COLO668 (cell line): ENCODE results near the gene THADA.

Experiments
- DNase-seq: peaks from one replicate; lab custom pipeline; 2025; ENCODE audit not compliant: unreplicated experiment; lab: John Stamatoyannopoulos, UW

The THADA gene

DNA sequence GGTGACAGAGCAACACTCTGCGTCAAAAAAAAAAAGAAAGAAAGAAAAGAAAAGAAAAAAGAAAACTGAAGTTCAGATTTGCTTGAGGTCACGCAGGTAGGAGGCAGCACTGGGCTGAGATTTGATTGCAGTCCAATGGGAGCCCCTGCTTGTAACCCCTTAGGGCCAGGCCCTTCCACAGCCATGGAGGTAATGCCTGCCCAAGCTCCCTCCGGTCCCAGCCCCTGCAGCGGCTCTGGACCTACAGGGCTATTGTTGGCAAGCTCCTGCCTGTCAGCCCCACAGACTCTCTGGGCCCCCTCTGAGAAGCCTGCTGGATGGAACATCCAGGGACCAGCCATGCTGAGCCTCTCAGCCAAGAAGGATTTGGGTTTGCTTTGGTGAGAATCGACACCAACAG is 381.6 kb downstream of the THADA start:
- DNase-seq: no peak

DNA sequence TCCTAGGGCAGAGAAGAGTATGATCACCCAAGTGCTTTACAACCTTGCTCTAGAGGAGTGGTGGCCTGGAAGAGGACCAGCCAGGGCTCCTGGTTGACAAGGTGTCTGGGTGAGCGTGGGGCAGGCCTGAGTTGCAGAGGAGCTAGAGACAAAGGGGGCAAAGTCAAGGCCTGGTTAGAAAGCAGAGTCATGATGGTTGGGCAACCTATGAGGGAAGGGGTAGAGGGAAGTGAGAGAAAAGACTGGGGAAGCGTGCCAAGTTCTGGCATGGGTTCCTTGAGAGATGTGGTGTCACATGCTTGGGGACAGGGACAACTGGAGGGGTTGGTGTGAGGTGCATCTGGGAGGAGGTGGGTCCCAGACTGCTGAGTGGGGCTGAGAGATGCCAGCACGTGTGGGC is 382.9 kb downstream of the THADA start:
- no peak for DNase-seq

DNA sequence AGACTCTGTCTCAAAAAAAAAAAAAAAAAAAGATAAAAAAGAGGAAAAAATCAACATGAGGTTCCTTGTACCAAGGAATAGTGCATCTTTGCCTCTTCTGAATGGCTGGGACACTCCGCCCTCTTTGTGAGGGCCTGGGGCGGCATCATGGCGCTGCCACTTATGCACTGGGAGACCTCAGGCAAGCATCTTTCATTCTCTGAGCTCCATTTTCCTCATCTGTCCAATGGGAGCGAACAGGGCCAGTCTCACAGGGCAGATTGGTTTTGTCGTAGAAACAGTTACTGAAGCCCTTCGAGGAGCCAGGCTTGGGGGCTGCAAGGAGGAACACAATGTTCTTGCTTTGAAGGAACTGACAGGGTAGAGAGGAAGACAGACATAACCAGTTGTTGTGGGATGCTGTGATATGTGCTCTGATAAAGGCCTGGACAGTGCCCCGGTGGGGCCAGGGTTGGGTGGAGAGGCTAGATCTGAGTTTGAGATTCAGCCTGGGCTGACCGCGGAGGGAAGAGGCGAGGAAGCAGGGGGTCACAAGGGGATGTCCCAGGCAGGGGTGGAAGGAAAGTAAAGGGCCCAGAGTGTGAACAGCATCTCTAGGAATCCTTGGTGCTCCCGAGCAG is 383.5 kb downstream of the THADA start:
- DNase-seq: no peak

DNA sequence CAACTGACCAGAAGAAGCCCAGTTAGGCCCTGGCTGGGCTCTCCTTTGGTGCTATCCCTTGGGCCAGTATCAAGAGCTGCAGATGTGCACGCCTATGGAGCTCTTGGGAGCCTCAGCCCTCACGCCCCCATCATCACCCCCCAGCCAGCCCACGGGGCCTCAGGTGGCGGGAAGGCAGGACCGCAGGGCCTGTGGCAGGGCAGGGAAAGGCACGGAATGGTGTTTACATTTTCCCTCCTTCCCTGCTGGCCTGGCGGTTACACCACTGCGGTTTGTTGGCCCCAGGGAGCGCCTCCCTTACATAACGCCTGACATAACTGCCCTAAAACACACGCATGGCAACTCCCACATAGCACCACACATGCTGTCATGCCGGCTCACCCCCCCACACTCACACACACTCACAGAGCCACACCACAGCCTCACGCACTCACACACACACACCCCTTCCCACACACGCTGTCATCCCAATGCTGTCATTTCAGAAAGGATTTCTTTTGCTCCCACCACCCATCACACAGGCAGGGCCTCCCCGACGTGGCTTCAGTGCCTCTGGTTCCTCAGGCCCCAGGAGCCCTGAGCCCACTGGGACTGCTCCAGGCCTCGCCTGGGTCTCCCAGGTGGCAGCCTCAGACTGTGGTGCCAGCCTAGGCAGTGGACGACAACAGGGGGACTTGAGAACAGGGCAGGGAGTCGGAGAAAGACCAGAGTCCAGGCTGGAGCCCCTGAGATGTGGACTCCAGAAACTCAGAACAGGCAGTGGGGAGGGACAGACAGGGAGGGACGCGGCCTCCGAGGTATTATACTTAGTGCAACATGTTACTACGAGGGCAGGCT is 385.2 kb downstream of the THADA start:
- DNase-seq: peak; percentile 44

DNA sequence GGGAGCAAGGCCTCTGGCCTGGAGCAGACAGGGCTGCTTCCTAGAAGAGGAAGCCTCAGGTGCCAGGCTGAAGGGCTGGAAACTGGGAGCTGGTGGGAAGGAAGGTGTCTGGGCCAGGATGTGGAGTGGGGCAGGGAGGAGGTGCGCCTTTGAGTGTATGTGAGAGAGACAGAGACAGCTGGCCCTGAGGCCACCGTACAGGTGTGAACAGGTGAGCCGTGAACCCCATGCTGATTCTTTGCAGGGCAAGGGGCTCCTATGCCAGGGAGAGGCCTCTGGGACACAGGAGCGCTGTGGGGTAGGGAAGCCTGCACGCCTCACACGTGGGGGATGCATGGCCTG is 385.7 kb downstream of the THADA start:
- DNase-seq: peak; percentile 31

DNA sequence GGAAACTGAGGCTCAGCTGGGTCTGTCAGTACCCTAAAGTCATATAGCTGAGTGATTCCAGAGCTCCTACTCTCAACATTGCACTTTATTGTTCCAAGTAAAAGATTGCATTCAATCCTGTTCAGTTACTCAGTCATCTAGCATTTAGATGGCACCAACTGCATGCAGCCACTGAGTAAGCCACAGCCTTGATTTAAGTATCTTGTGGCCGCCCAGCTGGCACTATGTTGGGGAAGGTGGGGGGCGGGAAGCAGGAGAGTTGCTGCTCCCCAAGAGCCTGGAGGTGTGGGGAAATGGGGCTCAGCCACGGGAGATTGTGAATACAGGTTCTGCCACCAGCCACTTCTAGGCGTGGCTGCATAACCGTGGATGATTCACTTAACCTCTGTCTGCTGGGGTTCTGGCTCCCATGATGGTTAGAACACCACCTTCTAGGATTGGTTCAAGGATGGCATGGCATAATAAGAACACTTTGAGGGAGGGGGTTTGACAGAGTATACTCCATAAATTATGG is 386.6 kb downstream of the THADA start:
- DNase-seq: no peak

DNA sequence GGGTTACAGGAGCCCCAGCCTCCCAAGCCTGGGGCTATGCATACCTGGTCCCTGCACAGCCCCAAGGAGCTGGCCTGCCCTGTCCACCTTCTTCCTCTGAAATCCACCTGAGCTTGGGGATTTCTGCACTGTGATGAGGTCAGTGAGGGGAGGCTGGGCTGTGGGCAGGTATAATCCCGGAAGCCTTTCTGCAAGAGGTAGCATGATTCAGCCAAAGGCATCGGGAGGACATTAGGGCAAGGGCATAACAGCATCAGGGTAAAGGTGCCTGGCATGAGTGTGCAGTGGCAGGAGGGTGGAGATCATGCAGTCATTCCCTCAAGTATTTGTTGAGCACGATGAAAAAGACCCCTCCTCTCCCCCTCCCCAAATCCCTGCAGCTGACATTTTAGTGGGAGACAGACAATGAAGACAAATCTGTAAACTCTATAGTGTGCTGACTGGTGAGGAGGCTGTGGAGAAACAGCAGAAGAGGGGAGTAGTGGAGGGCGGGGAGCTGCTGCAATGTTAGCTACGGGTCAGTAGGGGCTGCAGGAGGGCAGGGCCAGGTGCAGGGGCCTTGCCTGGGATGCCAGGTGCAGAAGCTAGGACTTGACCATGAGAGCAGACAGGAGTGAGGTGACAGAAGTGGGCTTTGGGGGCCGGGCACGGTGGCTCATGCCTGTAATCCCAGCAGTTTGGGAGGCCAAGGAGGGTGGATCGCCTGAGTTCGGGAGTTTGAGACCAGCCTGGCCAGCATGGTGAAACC is 388.1 kb downstream of the THADA start:
- no peak for DNase-seq

DNA sequence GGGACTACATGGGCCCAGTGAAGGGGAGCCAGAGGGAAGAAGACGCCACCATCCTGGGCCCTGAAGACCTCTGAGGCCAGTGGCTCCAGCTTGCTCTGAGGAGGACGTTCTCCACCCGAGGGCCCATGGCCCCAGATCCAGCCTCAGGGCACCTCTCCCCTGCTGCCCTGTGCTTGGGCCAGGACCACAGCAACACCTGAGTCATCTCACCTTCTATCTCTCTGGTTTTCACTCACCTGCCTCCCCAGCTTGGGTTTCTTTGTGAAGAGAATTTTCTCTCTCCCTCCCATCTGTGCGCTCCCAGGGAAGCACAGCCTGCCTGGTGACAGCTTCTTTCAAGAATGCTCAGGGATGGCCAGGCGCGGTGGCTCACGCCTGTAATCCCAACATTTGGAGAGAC is 389.2 kb downstream of the THADA start:
- no peak for DNase-seq

DNA sequence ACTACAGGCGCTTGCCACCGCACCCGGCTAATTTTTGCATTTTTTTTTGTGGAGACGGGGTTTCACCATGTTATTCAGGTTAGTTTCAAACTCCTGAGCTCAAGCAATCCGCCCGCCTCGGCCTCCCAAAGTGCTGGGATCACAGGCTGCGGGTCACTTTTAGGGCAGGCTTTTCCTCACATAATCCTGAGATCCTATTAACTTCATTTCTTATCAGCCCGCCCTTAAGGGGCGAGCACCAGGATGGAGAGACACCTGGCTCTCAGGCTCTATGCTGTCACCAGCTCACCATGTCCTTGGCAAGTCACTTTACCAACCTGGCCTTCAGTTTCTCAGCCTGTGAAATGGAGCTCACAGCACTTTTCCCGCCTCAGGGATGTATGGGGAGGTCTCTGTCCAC is 392.5 kb downstream of the THADA start:
- no peak for DNase-seq

DNA sequence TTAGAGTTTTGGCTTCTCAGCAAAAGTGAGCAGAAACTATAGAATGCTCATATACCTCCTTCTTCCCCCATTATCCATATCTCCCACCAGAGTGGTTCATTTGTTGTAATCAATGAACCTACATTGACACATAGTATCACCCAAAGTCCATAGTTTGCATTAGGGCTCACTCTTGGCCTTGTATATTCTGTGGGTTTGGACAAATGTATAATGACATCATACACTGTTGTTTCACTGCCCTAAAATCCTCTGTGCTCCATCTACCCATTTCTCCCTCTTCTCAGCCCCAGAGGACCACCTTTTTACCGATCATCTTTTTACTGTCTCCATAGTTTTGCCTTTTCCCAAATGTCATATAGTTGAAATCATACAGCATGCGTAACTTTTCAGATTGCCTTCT is 393.5 kb downstream of the THADA start:
- no peak for DNase-seq

DNA sequence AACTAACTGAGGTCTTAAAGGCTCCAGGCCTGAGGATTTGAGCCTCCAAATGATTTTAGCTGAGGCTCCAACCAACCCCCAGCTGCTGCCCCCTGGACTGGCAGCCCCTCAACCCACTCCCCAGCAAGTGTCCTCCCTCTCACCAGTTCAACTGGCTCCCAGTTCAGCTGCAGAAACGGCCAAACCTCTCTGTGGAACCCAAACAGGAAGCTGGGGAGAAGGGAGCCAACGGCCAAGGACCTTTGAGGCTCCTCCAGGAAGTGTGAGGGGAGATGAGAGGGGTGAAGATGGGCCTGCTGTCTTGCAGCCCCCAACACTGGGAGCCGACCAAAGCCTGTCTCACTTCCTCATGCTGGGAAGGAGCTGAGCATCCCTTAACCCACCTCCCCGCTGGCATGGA is 394.3 kb downstream of the THADA start:
- no peak for DNase-seq

DNA sequence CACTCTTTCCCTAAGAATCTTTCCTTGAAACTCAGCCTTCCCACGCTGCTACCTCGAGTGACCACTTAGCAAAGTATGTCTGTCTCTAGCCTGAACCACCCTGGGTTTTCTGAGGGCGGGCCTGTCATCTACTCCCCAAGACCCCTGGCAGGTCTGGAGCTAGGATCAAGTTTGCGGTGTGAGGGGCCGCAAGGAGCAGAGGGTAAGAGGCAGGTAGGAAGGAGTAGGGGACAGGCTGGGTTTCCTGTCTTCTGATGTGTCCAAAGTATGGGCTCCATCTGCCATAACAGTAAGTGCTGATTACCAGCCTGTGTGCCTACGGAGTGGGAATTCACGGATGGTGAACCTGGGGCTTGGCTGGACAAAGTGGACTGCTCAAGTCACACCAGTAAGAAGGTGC is 394.8 kb downstream of the THADA start:
- no peak for DNase-seq

DNA sequence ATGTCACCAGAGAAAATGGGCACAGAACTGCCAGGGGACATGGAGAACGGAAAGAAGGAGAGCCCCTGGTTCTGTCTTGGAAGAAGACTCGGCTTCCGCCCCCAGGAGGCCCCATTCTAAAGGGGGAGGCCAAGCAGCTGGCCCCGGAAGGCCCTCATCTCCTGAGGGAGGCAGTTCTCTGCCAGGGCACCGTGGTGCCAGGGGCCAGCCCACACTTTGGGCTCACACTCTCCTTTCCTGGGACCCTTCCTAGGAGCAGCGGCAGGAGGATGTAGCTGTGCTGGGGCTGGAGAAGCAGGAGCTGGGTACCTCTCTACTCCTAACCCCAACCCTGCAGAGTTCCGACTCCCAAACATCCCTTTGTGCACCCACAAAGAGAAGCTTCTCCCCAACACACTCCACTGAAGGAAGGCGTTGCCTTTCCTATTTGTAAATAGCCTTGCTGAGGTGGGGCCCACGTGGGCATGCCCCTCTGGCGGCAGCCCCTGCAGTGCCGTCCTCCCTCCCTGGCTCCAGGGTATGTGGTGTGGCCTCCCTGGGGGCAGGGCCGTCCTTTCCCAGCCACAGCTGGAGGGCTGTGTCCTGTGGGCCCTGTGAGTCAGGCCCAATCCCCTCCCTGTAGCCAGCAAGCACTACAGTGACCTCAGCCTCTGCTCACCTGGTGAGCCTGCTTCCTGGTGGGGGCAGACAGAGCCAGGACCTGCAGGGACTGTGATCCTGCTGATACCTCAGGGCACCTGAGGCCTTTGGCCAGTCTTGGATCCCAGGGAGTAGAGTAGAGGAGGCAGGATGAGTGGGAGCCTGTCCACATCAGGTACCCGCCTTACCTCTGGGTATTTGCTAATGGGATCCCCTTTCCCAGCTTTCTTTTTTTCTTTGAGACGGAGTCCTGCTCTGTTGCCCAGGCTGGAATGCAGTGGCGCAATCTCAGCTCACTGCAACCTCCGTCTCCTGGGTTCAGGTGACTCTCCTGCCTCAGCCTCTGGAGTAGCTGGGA is 396.0 kb downstream of the THADA start:
- DNase-seq: peak; percentile 55

DNA sequence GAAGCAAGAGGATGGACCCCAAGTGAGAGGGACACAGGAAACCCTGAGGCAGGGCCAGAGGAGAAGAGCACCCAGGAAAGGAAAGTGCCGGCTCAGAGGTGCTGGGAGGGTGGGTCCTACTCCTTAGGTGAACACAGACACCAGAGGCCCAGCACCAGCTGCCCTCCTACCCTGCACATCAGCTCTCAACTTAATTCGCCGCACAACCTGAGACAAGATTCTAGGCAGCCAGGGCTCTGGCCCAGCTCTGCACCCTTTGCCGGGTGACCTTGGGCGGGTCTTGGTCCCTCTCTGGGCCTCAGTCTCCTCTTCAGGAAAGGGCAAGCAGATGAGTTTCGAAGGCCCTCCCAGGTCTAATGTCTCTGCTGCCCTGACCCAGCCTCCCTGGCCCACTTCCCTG is 397.6 kb downstream of the THADA start:
- DNase-seq: no peak

DNA sequence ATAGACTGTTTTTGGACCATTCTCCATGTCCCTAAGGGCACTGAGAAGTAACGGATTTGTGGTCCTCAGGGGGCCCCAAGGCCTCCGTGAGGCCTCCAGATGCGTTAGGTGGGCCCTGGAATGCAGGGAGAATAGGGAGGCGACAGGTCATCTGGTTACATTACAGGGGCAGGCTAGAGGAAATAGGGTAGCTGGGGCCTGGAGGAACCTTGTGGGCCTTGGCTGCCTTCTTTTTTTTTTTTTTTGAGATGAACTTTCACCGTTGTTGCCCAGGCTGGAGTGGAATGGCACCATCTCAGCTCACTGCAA is 398.3 kb downstream of the THADA start:
- DNase-seq: no peak

DNA sequence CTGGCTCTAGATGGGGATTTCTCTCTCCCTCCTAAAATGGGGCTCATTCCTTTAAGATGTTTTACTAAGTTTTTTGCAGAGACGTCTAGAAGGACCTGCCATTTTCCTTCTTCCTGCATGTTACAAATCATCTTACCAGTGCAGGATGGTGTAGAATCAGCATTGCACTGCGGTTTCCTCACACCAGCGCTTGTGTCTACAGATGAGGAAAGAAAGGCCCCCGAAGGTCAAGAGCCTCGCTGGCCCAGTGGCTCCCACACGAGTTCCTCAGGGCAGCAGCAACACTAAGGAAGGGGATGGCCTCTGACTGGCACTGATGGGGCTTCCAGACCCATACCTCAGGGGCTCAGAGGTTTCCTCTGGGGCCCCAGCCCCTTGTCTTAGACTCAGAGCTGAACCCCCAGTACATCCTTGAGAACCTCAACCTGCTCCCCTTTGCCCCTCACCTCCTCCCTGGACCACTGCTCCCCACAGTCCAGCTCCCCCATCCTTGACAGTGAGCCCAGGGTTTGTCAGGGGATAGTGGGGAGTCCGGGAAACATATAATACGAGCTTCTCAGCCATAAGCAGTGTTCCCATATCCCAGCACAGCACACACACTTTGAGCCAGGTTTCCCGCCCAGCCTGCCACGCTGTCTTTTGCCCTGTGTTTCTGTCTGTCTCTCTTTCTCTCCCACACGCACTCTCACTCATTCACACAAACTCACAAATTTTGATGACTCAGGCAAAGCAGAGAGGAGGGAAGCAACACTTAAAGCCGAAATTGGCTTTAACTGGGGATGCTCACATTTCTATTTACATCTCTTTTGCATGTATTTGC is 398.9 kb downstream of the THADA start:
- DNase-seq: no peak

DNA sequence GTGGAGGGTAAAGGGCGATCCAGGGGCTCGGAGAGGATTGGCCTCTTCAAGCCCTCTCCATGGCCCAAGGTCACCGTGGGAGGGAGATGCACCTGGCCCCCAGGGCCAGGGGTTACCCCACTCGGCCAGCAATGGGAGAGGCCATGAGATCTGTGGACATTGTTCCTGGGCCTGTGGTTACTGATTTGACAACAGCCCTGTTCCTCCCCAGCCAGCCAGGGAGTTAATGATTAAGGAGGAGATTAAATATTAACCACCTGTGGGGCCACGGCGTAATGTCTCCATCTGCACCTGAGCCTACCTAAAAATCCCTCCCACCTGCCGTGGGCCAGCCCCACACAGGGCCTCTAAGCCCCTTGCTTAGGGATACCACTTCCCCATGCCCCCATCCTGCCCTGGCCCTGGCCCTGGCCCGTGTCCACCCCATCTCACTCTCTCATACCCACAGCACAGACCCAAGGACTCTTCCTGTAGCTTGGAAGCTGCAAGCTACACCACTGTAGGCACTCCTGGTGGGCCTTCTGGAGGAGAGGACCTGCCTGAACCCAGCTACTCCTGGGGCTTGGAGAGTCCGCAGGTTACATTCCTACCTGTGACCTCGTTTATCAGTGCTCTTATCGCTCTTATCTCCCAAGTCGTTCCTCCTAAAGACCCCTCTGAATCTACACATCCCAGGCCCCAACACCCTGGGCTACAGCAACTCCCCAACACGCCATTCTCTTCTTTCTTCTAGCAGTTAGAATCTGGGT is 401.5 kb downstream of the THADA start:
- peak; percentile 89 for DNase-seq

DNA sequence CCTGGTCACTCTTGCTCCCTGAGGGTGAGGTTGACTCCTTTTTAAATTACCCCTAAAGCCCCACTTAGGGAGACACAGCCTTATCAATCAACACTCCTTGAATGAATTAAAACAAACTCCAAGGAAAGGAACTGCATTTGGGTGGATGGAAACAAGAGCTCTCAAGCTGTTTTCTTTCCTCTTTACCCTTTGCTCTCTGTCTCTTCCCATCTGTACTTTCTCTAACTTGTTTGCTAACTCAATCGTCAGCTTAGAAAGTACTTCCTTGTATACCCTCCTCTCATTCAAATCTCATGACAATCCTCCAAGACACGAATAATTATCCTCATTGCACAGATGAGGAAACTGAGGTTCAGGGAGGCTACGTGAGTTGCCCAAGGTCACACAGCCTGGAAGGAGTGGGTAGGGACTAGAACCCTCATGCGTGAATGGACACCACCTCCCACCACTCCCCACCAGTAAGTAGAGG is 402.2 kb downstream of the THADA start:
- DNase-seq: no peak
